ENCODE results near the gene PCDH9. TPM values are rescaled to one million over a fixed set of nuclear protein-coding genes. Genes with fewer than 3 reads are reported as not detected.

The PCDH9 gene
- total and polyA plus RNA-seq, 7 experiments from 2014 or later = 0.08 to 1.3 (median 0.21) TPM

DNA sequence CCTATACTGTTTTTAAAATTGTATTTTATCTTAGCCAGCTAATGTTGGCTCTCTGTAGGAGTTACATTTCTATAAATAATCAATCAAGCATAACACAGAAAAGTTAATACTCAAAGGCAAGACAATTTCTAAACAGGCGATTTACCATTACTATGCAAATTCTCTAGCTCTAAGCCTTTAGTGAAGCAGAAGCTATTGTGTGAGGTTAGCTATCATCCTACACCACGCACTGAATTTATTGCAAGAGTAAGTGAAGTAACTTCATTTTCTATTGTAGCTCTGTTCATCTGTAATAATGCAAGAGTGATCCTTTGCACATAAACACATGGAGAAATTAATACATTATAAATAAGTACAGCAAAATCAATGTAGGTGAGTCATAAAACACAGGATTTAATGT lies 439.3 kb downstream of the PCDH9 start:
- H3K27ac ChIP-seq (ENCODE audit: low read depth, low read length) = no peak overlapping the region
- Mint-ChIP-seq H3K27me3 (no peaks in the 10 kb centered on the region), H3K4me3 (no peak overlapping the region), H3K36me3 (no peaks in the 10 kb centered on the region), H3K27ac (no peak overlapping the region), H3K4me1 (no peaks in the 10 kb centered on the region), H3K9me3 (peaks cover 0 to 4% (median 0%) of the 10 kb centered on the region in 11 donors)
- no peaks in the 10 kb centered on the region for H3K9me3 ChIP-seq (ENCODE audit: control insufficient read depth in 2 of 3, low read length in 3 of 3)
- intact Hi-C loops (cut with micrococcal nuclease) = no loop called here
- POLR2A ChIA-PET = no interaction called here
- ATAC-seq (no peak), DNase-seq (no peak)
- H3K4me1 ChIP-seq (ENCODE audit: control insufficient read depth in 2 of 2, insufficient read depth in 2 of 2, low read length in 2 of 2) = no peaks in the 10 kb centered on the region
- H3K4me3 ChIP-seq (ENCODE audit: low read length) = no peak overlapping the region
- H3K27me3 ChIP-seq (ENCODE audit: control insufficient read depth in 2 of 2, insufficient read depth in 2 of 2, low read length in 2 of 2) = no peaks in the 10 kb centered on the region
- H3K36me3 ChIP-seq (ENCODE audit: control insufficient read depth in 2 of 3, insufficient read depth in 3 of 3, low read length in 3 of 3) = no peaks in the 10 kb centered on the region
- CTCF ChIA-PET = no interaction called here

DNA sequence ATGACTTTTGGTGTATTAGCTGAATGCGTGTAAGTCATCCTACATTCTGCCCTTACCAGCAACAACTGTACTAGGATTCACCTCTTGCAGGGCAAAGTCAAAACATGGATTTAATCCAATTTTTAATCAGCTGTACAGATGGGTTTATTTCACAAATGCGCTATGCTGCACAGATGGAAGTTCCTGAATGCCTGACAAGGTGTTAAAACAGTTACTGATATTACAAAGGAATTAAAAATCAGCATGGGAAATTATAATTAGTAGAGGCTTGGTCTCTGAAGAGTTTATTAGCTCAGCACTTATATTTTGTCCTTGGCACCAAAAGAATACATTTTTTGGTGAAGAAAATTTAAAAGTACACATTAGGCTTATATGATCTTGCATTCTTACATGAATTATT lies 448.9 kb downstream of the PCDH9 start:
- H3K4me1 Mint-ChIP-seq = no peaks in the 10 kb centered on the region
- POLR2A ChIA-PET = no interaction called here
- no peak overlapping the region for H3K27ac Mint-ChIP-seq
- peaks cover 0 to 6% (median 0%) of the 10 kb centered on the region in 11 donors for H3K9me3 Mint-ChIP-seq
- no peaks in the 10 kb centered on the region for H3K27me3 Mint-ChIP-seq
- no peaks in the 10 kb centered on the region for H3K4me1 ChIP-seq (ENCODE audit: control insufficient read depth in 2 of 2, insufficient read depth in 2 of 2, low read length in 2 of 2)
- CTCF ChIA-PET = no interaction called here
- no peak overlapping the region for H3K4me3 Mint-ChIP-seq
- H3K27me3 ChIP-seq (ENCODE audit: control insufficient read depth in 2 of 2, insufficient read depth in 2 of 2, low read length in 2 of 2) = no peaks in the 10 kb centered on the region
- no peaks in the 10 kb centered on the region for H3K9me3 ChIP-seq (ENCODE audit: control insufficient read depth in 2 of 3, low read length in 3 of 3)
- H3K36me3 Mint-ChIP-seq = no peaks in the 10 kb centered on the region
- no peaks in the 10 kb centered on the region for H3K36me3 ChIP-seq (ENCODE audit: control insufficient read depth in 2 of 3, insufficient read depth in 3 of 3, low read length in 3 of 3)
- no peak overlapping the region for H3K27ac ChIP-seq (ENCODE audit: low read depth, low read length)
- H3K4me3 ChIP-seq (ENCODE audit: low read length) = no peak overlapping the region
- intact Hi-C loops (cut with micrococcal nuclease) = no loop called here
- ATAC-seq (no peak), DNase-seq (no peak)

DNA sequence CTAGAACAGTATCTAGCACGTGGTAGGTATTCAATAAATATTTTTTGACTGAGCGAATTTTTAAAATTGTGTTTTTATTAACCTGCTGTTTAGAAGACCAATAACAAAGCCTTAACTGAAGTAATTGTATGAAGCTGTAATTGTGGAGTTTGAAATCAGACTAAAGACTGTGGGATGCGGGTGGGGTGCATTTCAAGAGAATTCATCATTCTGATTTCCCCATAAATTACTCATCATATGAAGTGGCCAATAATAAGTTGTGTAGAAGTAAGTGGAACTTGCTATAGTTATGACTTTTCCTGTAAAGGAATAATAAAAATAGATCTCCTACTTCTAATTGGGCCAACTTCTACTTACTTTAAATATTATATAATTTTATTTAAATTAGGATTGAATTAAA lies 449.3 kb downstream of the PCDH9 start:
- CTCF ChIA-PET = no interaction called here
- ATAC-seq = no peak
- no peaks in the 10 kb centered on the region for H3K36me3 Mint-ChIP-seq
- no peak overlapping the region for H3K4me3 Mint-ChIP-seq
- Histone ChIP-seq H3K27me3 (ENCODE audit: control insufficient read depth in 2 of 2, insufficient read depth in 2 of 2, low read length in 2 of 2) (no peaks in the 10 kb centered on the region), H3K4me3 (ENCODE audit: low read length) (no peak overlapping the region), H3K36me3 (ENCODE audit: control insufficient read depth in 2 of 3, insufficient read depth in 3 of 3, low read length in 3 of 3) (no peaks in the 10 kb centered on the region), H3K4me1 (ENCODE audit: control insufficient read depth in 2 of 2, insufficient read depth in 2 of 2, low read length in 2 of 2) (no peaks in the 10 kb centered on the region), H3K27ac (ENCODE audit: low read depth, low read length) (no peak overlapping the region), H3K9me3 (ENCODE audit: control insufficient read depth in 2 of 3, low read length in 3 of 3) (no peaks in the 10 kb centered on the region)
- no peaks in the 10 kb centered on the region for H3K4me1 Mint-ChIP-seq
- no peak overlapping the region for H3K27ac Mint-ChIP-seq
- H3K27me3 Mint-ChIP-seq = no peaks in the 10 kb centered on the region
- peaks cover 0 to 6% (median 1%) of the 10 kb centered on the region in 11 donors for H3K9me3 Mint-ChIP-seq
- intact Hi-C loops (cut with micrococcal nuclease) = no loop called here
- no peak for DNase-seq
- POLR2A ChIA-PET = no interaction called here

DNA sequence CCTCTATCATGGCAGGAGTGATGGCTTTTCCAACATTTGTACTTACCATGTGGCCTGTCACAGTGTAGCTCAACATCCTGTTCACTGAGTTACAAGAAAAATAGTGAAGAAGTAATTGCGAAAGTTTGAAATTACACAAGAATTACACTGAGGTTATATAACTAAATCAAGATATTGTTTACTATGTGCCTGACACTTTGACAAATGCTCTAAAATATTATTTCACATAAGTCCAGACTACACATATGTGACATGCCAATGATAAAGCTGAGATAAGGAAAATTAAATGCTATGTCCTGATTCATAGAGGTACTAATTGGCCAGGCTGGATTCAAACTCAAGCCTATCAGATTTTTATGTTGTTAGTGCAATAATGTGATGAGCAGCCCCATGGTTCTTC lies 451.7 kb downstream of the PCDH9 start:
- H3K4me1 Mint-ChIP-seq = no peaks in the 10 kb centered on the region
- ChIA-PET CTCF (no interaction called here), POLR2A (no interaction called here)
- Histone ChIP-seq H3K27ac (ENCODE audit: low read depth, low read length) (no peak overlapping the region), H3K4me1 (ENCODE audit: control insufficient read depth in 2 of 2, insufficient read depth in 2 of 2, low read length in 2 of 2) (no peaks in the 10 kb centered on the region), H3K36me3 (ENCODE audit: control insufficient read depth in 2 of 3, insufficient read depth in 3 of 3, low read length in 3 of 3) (no peaks in the 10 kb centered on the region), H3K9me3 (ENCODE audit: control insufficient read depth in 2 of 3, low read length in 3 of 3) (no peaks in the 10 kb centered on the region), H3K4me3 (ENCODE audit: low read length) (no peak overlapping the region), H3K27me3 (ENCODE audit: control insufficient read depth in 2 of 2, insufficient read depth in 2 of 2, low read length in 2 of 2) (no peaks in the 10 kb centered on the region)
- H3K27me3 Mint-ChIP-seq = no peaks in the 10 kb centered on the region
- no peak overlapping the region for H3K4me3 Mint-ChIP-seq
- H3K9me3 Mint-ChIP-seq = peaks cover 0 to 7% (median 2%) of the 10 kb centered on the region in 11 donors
- no peak for DNase-seq
- H3K27ac Mint-ChIP-seq = no peak overlapping the region
- no peak for ATAC-seq
- intact Hi-C loops (cut with micrococcal nuclease) = no loop called here
- no peaks in the 10 kb centered on the region for H3K36me3 Mint-ChIP-seq

DNA sequence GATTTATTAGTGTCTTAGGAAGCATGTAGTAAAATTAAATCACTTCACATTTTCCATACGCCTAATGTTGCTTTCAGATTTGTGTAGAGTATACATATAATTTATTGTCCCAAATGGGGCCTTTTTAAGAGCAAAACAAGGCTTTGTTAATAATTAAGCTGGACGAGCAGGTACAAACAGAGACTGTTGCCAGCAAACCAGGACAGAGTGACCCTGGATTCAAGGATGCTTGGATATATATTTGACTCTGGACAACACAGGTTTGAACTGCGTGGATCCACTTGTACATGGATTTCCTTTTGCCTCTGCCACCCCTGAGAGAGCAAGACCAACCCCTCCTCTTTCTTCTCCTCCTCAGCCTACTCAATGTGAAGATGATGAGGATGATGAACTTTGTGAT lies 454.9 kb downstream of the PCDH9 start:
- no peak overlapping the region for H3K27ac Mint-ChIP-seq
- no peaks in the 10 kb centered on the region for H3K27me3 Mint-ChIP-seq
- peaks cover 0 to 7% (median 3%) of the 10 kb centered on the region in 11 donors for H3K9me3 Mint-ChIP-seq
- ATAC-seq (no peak), DNase-seq (no peak)
- Histone ChIP-seq H3K36me3 (ENCODE audit: control insufficient read depth in 2 of 3, insufficient read depth in 3 of 3, low read length in 3 of 3) (no peaks in the 10 kb centered on the region), H3K9me3 (ENCODE audit: control insufficient read depth in 2 of 3, low read length in 3 of 3) (no peaks in the 10 kb centered on the region), H3K27ac (ENCODE audit: low read depth, low read length) (no peak overlapping the region), H3K27me3 (ENCODE audit: control insufficient read depth in 2 of 2, insufficient read depth in 2 of 2, low read length in 2 of 2) (no peaks in the 10 kb centered on the region), H3K4me3 (ENCODE audit: low read length) (no peak overlapping the region), H3K4me1 (ENCODE audit: control insufficient read depth in 2 of 2, insufficient read depth in 2 of 2, low read length in 2 of 2) (no peaks in the 10 kb centered on the region)
- intact Hi-C loops (cut with micrococcal nuclease) = no loop called here
- ChIA-PET CTCF (no interaction called here), POLR2A (no interaction called here)
- no peaks in the 10 kb centered on the region for H3K4me1 Mint-ChIP-seq
- no peak overlapping the region for H3K4me3 Mint-ChIP-seq
- H3K36me3 Mint-ChIP-seq = no peaks in the 10 kb centered on the region

DNA sequence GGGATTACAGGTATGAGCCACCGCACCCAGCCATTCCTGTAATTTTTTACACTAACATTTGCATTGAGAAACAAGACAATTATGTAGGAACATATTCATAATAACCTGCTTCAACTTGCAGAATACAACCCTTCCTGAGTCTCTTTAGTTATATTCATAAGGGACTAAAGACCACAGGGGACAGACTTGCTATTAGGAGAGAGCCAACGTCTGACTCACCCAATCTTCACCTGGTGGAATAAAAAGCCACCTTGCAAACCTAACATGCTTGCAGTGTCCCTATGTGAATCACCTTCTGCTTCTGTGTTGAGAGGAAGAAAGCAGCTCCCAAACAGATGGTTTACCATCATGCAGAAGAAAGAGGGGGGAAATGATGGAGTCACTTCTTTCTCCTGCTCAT lies 456.1 kb downstream of the PCDH9 start:
- ChIA-PET CTCF (no interaction called here), POLR2A (no interaction called here)
- intact Hi-C loops (cut with micrococcal nuclease) = no loop called here
- H3K27me3 ChIP-seq (ENCODE audit: control insufficient read depth in 2 of 2, insufficient read depth in 2 of 2, low read length in 2 of 2) = no peaks in the 10 kb centered on the region
- H3K9me3 ChIP-seq (ENCODE audit: control insufficient read depth in 2 of 3, low read length in 3 of 3) = no peaks in the 10 kb centered on the region
- no peaks in the 10 kb centered on the region for H3K4me1 ChIP-seq (ENCODE audit: control insufficient read depth in 2 of 2, insufficient read depth in 2 of 2, low read length in 2 of 2)
- Mint-ChIP-seq H3K4me1 (no peaks in the 10 kb centered on the region), H3K27ac (no peak overlapping the region), H3K36me3 (no peaks in the 10 kb centered on the region), H3K4me3 (no peak overlapping the region), H3K9me3 (peaks cover 0 to 7% (median 3%) of the 10 kb centered on the region in 11 donors), H3K27me3 (no peaks in the 10 kb centered on the region)
- H3K36me3 ChIP-seq (ENCODE audit: control insufficient read depth in 2 of 3, insufficient read depth in 3 of 3, low read length in 3 of 3) = no peaks in the 10 kb centered on the region
- ATAC-seq (no peak), DNase-seq (no peak)
- H3K27ac ChIP-seq (ENCODE audit: low read depth, low read length) = no peak overlapping the region
- H3K4me3 ChIP-seq (ENCODE audit: low read length) = no peak overlapping the region

DNA sequence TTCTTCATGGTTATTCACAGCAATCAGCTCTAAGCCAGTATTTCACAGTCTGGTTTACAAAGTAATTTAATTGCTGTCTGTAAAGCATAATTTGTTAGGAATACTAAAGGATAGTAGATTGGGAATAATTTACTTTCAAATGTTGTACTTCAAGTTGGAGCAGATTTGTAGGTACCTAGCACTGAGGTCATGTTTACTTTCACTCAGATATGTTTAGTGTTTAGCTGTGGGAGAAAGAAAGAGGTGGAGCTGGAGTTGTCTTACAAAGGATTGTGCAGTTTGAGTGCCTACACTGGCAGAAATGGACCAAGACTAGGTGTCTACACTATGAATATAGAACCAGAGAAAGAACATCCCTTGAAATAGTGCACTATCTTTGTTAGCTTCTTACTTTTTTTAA lies 464.6 kb downstream of the PCDH9 start:
- no peaks in the 10 kb centered on the region for H3K4me1 Mint-ChIP-seq
- H3K36me3 Mint-ChIP-seq = peaks cover 0 to 3% (median 0%) of the 10 kb centered on the region in 5 donors
- no peak for ATAC-seq
- no peak overlapping the region for H3K27ac Mint-ChIP-seq
- Histone ChIP-seq H3K36me3 (ENCODE audit: control insufficient read depth in 2 of 3, insufficient read depth in 3 of 3, low read length in 3 of 3) (no peaks in the 10 kb centered on the region), H3K4me1 (ENCODE audit: control insufficient read depth in 2 of 2, insufficient read depth in 2 of 2, low read length in 2 of 2) (no peaks in the 10 kb centered on the region), H3K27me3 (ENCODE audit: control insufficient read depth in 2 of 2, insufficient read depth in 2 of 2, low read length in 2 of 2) (no peaks in the 10 kb centered on the region), H3K9me3 (ENCODE audit: control insufficient read depth in 2 of 3, low read length in 3 of 3) (peaks cover 0 to 3% (median 0%) of the 10 kb centered on the region in 3 experiments), H3K4me3 (ENCODE audit: low read length) (no peak overlapping the region), H3K27ac (ENCODE audit: low read depth, low read length) (no peak overlapping the region)
- H3K4me3 Mint-ChIP-seq = no peak overlapping the region
- no peak for DNase-seq
- H3K9me3 Mint-ChIP-seq = peaks cover 2 to 18% (median 11%) of the 10 kb centered on the region in 11 donors
- H3K27me3 Mint-ChIP-seq = peaks cover 0 to 3% (median 0%) of the 10 kb centered on the region in 5 donors
- ChIA-PET CTCF (no interaction called here), POLR2A (no interaction called here)
- intact Hi-C loops (cut with micrococcal nuclease) = no loop called here
